Neural progenitor cell (in vitro differentiated cells): ENCODE measurements around the gene OPALIN. TPM values are rescaled to one million over a fixed set of nuclear protein-coding genes. Genes with fewer than 3 reads are reported as not detected.

Experiments
- DNase-seq: peaks from one replicate; pipeline ENCODE4 v3.0.0-alpha.2; 2016; ENCODE audit warnings: low spot score
- H2AFZ ChIP-seq: fragments of 200-600 bp; sonication (generic); replicated peaks from 2 replicates; pipeline ENCODE4 v1.6.1; 2016; ENCODE audit warnings: antibody characterized with exemption
- H3F3A ChIP-seq: fragments of 200-600 bp; sonication (generic); 2 replicates; pipeline ENCODE4 v1.6.1; 2016; ENCODE audit warnings: antibody characterized with exemption, low read depth
- H3K27ac ChIP-seq: fragments of 200-600 bp; sonication (generic); 2 replicates; pipeline ENCODE4 v1.5.1; 2016; ENCODE audit warnings: mild to moderate bottlenecking
- H3K27me3 ChIP-seq: fragments of 200-600 bp; sonication (generic); 2 replicates; pipeline ENCODE4 v1.6.1; 2016; ENCODE audit warnings: mild to moderate bottlenecking, moderate library complexity
- H3K36me3 ChIP-seq: fragments of 200-600 bp; sonication (generic); 2 replicates; pipeline ENCODE4 v1.5.1; 2016
- H3K4me1 ChIP-seq: fragments of 200-600 bp; sonication (generic); 2 replicates; pipeline ENCODE4 v1.6.1; 2016; ENCODE audit warnings: mixed run types
- H3K4me2 ChIP-seq: fragments of 200-600 bp; sonication (generic); 2 replicates; pipeline ENCODE4 v1.6.1; 2016
- H3K4me3 ChIP-seq: fragments of 200-600 bp; sonication (generic); 2 replicates; pipeline ENCODE4 v1.5.1; 2016
- H3K79me2 ChIP-seq: fragments of 200-600 bp; sonication (generic); 2 replicates; pipeline ENCODE4 v1.6.1; 2016; ENCODE audit warnings: low read depth
- H3K9ac ChIP-seq: fragments of 200-600 bp; sonication (generic); 2 replicates; pipeline ENCODE4 v1.6.1; 2016
- H3K9me3 ChIP-seq: fragments of 200-600 bp; sonication (generic); 2 replicates; pipeline ENCODE4 v1.5.1; 2016; ENCODE audit warnings: low read depth
- H4K20me1 ChIP-seq: fragments of 200-600 bp; sonication (generic); 2 replicates; pipeline ENCODE4 v1.6.1; 2016; ENCODE audit warnings: low read depth
- H3K27ac Mint-ChIP-seq: 3 replicates; pipeline ENCODE4 v1.8.0; 2021; ENCODE audit warnings: mixed read lengths
- H3K27me3 Mint-ChIP-seq: 2 replicates; pipeline ENCODE4 v1.8.0; 2022; ENCODE audit warnings: low read depth, mild to moderate bottlenecking, inconsistent platforms, moderate library complexity, mixed read lengths; ENCODE audit not compliant: insufficient read depth
- H3K36me3 Mint-ChIP-seq: 3 replicates; pipeline ENCODE4 v1.8.0; 2021; ENCODE audit warnings: mixed read lengths
- H3K4me1 Mint-ChIP-seq: 3 replicates; pipeline ENCODE4 v1.8.0; 2021; ENCODE audit warnings: mixed read lengths
- H3K4me3 Mint-ChIP-seq: 3 replicates; pipeline ENCODE4 v1.8.0; 2021; ENCODE audit warnings: mild to moderate bottlenecking, moderate library complexity, mixed read lengths
- H3K9me3 Mint-ChIP-seq: 3 replicates; pipeline ENCODE4 v1.8.0; 2020; ENCODE audit warnings: mixed read lengths
- EZH2 ChIP-seq: fragments of 200-600 bp; sonication (generic); IDR thresholded peaks from 2 replicates; pipeline ENCODE4 v1.6.1; 2017; ENCODE audit warnings: antibody characterized with exemption, mild to moderate bottlenecking, moderate library complexity
- EZH2phosphoT487 ChIP-seq: fragments of 200-600 bp; sonication (generic); IDR thresholded peaks from 2 replicates; pipeline ENCODE4 v1.6.1; 2017; ENCODE audit warnings: antibody characterized with exemption
- total RNA-seq: library from RNA; depleted of rRNA; stranded (reverse); fragments of >200 nt; gene quantifications from 2 replicates; pipeline ENCODE4 v1.2.3, GENCODE V29; 2015; ENCODE audit warnings: low replicate concordance
- TF ChIP-seq, protein P1 (sequence below): fragments of 200-600 bp; sonication (generic); IDR thresholded peaks from 2 replicates; pipeline ENCODE4 v1.5.1; 2017; ENCODE audit warnings: antibody characterized with exemption, mild to moderate bottlenecking

The OPALIN gene
- total RNA-seq, 1 donor from 2014 or later: not detected

DNA sequence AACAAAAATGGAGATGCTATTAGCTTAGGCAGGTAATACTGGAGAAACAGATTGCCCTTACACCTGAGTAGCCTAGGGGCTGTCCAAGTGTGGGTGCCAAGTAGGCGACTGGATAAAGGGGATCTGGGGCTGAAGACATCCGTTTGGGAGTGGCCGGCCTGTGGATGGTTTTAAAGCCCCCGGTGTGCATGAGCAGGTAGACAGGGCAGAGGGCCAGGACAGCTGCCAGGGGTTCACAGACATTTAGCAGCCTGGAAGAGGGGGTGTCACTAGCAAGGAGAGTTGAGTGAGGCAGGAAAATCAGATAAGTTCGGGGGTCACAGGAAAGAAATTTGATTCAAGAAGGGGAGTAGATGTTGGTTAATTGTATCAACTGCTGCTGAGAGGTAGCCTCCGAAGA lies 1.5 kb upstream of the OPALIN start:
- H3K36me3 Mint-ChIP-seq: no peaks in the 10 kb centered on the region
- H3K79me2 ChIP-seq: no peaks in the 10 kb centered on the region
- H3K4me1 ChIP-seq: peaks cover 7% of the 10 kb centered on the region
- no peak overlapping the region for H3K9ac ChIP-seq
- H3K9me3 ChIP-seq: no peaks in the 10 kb centered on the region
- no peak for TF ChIP-seq EZH2
- no peak for TF ChIP-seq EZH2phosphoT487
- TF ChIP-seq, protein P1, sequence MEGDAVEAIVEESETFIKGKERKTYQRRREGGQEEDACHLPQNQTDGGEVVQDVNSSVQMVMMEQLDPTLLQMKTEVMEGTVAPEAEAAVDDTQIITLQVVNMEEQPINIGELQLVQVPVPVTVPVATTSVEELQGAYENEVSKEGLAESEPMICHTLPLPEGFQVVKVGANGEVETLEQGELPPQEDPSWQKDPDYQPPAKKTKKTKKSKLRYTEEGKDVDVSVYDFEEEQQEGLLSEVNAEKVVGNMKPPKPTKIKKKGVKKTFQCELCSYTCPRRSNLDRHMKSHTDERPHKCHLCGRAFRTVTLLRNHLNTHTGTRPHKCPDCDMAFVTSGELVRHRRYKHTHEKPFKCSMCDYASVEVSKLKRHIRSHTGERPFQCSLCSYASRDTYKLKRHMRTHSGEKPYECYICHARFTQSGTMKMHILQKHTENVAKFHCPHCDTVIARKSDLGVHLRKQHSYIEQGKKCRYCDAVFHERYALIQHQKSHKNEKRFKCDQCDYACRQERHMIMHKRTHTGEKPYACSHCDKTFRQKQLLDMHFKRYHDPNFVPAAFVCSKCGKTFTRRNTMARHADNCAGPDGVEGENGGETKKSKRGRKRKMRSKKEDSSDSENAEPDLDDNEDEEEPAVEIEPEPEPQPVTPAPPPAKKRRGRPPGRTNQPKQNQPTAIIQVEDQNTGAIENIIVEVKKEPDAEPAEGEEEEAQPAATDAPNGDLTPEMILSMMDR: no peak
- H3K4me2 ChIP-seq: no peak overlapping the region
- H3K36me3 ChIP-seq: no peaks in the 10 kb centered on the region
- H3F3A ChIP-seq: peaks cover 6% of the 10 kb centered on the region
- no peaks in the 10 kb centered on the region for H3K27me3 ChIP-seq
- H3K4me3 ChIP-seq: no peak overlapping the region
- H3K9me3 Mint-ChIP-seq: no peaks in the 10 kb centered on the region
- no peak overlapping the region for H3K4me3 Mint-ChIP-seq
- DNase-seq: no peak
- no peaks in the 10 kb centered on the region for H3K4me1 Mint-ChIP-seq
- H4K20me1 ChIP-seq: no peaks in the 10 kb centered on the region
- peaks cover 2% of the 10 kb centered on the region for H3K27me3 Mint-ChIP-seq
- H2AFZ ChIP-seq: no peak overlapping the region
- no peak overlapping the region for H3K27ac ChIP-seq
- no peak overlapping the region for H3K27ac Mint-ChIP-seq

DNA sequence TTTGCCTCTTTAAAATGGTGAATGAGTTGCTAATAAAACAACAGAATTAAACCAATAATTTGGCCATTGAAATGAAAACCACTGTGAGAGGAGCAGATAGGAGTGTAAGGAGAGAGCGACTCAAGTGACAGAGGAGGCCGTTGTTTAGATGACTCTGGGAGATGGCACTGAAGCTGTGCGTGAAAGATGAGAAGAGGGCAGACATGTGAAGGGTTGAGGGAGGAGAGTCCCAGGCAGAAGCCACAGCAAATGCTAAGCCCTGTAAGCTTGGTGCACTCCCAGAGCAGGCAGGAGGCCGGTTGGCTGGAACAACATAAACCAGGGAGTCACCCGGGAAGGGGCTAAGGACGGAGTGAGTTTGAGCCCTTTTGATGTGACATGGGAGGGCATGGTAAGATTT lies 814 bp upstream of the OPALIN start:
- Mint-ChIP-seq H3K4me1 (no peaks in the 10 kb centered on the region), H3K4me3 (no peak overlapping the region), H3K27me3 (peaks cover 4% of the 10 kb centered on the region), H3K36me3 (no peaks in the 10 kb centered on the region), H3K27ac (no peak overlapping the region), H3K9me3 (no peaks in the 10 kb centered on the region)
- H2AFZ ChIP-seq: peak overlapping the region; percentile 15
- H4K20me1 ChIP-seq: no peaks in the 10 kb centered on the region
- no peak overlapping the region for H3K27ac ChIP-seq
- no peaks in the 10 kb centered on the region for H3F3A ChIP-seq
- H3K4me2 ChIP-seq: no peak overlapping the region
- no peaks in the 10 kb centered on the region for H3K27me3 ChIP-seq
- no peak for TF ChIP-seq EZH2phosphoT487
- TF ChIP-seq EZH2: no peak
- TF ChIP-seq, protein P1: no peak
- no peaks in the 10 kb centered on the region for H3K36me3 ChIP-seq
- no peak overlapping the region for H3K9ac ChIP-seq
- H3K79me2 ChIP-seq: no peaks in the 10 kb centered on the region
- no peak overlapping the region for H3K4me3 ChIP-seq
- H3K9me3 ChIP-seq: no peaks in the 10 kb centered on the region
- no peaks in the 10 kb centered on the region for H3K4me1 ChIP-seq
- DNase-seq: no peak

DNA sequence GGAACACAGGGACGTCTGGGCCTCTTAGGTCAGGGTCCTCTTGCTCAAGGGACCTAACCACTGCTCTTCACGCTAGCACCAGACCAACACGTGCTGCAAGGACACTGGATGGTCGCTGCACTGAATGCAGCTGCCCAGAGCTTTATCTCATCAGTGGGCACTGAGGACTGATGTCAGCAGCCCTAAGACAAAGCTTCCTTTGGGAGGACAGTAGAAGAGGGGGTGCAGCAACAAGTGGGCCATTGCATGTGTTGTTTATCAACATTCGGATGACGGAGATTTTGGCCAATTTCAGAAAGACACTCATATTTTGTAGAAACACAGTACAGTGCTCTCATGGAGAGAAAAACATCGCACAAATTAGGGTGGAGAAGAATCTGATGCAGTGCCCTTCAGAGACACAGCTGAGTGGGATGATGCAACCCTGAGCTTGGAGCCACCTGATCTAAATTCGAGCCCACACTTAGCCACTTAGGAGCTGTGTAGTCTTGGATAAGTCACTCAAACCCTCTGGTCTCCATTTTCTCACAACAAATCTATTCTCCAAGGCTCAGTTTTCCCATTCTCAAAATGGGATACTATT lies 1.7 kb downstream of the OPALIN start:
- H3K4me3 ChIP-seq: no peak overlapping the region
- no peaks in the 10 kb centered on the region for H3K36me3 ChIP-seq
- Mint-ChIP-seq H3K4me3 (no peak overlapping the region), H3K27me3 (peaks cover 4% of the 10 kb centered on the region), H3K36me3 (no peaks in the 10 kb centered on the region), H3K9me3 (no peaks in the 10 kb centered on the region), H3K27ac (no peak overlapping the region), H3K4me1 (no peaks in the 10 kb centered on the region)
- H3K4me1 ChIP-seq: no peaks in the 10 kb centered on the region
- H3K9me3 ChIP-seq: no peaks in the 10 kb centered on the region
- H2AFZ ChIP-seq: no peak overlapping the region
- H3K4me2 ChIP-seq: no peak overlapping the region
- H3K79me2 ChIP-seq: no peaks in the 10 kb centered on the region
- no peak for DNase-seq
- H3K9ac ChIP-seq: no peak overlapping the region
- no peaks in the 10 kb centered on the region for H3K27me3 ChIP-seq
- no peaks in the 10 kb centered on the region for H3F3A ChIP-seq
- H4K20me1 ChIP-seq: no peaks in the 10 kb centered on the region
- no peak overlapping the region for H3K27ac ChIP-seq
- TF ChIP-seq EZH2 (no peak), EZH2phosphoT487 (no peak)
- TF ChIP-seq, protein P1: no peak
